SHP77 treated with DMSO at 0.1 percent for 48 hours (cell line): ENCODE measurements around the gene FTO.

Experiments
- DNase-seq: peaks from one replicate; lab custom pipeline; 2025; lab: John Stamatoyannopoulos, UW

The FTO gene

DNA sequence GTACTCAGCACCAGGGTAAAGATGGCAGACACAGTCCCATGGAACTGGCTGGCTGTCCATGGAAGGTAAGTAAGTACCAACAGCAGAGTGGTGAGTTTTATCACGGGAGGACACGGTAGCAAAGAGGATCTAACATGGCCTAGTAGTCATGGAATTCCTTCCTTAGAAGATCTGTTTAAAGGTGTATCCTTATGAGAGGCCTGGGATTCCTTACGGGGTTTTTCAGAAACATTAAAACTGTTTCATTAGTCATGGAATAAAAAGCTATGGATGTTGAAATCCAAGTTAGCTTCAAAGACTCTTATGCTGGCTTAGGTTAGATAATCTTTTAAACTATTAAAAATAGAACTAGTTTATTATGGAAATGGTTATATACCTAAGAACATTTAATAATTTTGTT lies 7.4 kb downstream of the FTO start:
- DNase-seq, result no peak

DNA sequence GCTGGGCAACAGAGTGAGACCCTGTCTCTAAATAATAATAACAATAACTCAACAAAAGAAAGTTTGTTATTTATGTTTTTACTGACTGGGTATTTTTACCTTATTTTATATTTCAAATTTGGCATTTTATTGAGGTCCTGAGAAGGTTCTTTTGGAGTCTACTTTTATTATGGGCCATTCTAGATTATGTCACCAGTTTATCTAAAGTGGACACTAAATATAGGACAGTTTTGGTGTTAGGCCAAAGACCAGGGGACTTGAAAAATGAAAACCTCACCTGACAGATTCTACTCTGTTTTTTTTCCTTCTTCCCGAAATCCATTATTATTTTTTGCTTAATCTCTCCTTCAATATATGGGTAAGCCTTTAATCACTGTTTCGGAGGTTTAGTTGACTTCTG lies 8.1 kb downstream of the FTO start:
- no peak for DNase-seq

DNA sequence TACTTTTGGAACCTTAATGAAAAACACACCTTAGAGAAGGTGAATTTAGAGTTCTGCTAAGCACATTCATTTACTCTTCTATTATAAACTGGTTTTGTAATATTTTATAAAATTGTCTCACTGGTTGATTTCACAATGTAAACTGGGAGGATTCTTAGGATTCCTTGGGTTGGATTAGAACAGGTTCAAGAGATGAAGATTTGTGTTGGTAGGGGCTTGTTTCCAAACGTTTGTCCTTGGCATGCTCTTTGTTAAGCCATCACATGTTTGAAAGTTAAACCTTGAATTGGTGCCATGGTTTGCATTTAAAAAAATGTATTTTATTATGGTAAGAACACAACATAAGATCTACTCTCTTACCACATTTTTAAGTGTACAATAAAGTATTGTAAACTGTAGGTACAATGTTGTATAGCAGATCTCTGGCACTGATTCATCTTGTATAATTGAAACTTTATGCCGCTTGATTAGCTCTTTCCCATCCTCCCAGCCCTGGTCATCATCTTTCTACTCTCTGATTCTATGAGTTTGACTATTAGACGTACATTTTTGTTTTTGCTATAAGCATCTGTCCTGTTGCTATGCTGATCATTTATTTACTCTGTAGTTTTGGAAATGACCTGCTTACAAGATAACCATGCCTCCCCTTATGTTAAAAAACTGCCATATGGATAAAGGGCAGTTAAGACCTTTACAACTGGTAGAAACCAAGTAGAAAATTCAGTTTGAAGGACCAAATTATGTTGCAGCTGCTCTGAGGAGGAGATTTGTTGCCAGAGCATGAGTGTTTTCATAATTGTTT lies 9.6 kb downstream of the FTO start:
- no peak for DNase-seq

DNA sequence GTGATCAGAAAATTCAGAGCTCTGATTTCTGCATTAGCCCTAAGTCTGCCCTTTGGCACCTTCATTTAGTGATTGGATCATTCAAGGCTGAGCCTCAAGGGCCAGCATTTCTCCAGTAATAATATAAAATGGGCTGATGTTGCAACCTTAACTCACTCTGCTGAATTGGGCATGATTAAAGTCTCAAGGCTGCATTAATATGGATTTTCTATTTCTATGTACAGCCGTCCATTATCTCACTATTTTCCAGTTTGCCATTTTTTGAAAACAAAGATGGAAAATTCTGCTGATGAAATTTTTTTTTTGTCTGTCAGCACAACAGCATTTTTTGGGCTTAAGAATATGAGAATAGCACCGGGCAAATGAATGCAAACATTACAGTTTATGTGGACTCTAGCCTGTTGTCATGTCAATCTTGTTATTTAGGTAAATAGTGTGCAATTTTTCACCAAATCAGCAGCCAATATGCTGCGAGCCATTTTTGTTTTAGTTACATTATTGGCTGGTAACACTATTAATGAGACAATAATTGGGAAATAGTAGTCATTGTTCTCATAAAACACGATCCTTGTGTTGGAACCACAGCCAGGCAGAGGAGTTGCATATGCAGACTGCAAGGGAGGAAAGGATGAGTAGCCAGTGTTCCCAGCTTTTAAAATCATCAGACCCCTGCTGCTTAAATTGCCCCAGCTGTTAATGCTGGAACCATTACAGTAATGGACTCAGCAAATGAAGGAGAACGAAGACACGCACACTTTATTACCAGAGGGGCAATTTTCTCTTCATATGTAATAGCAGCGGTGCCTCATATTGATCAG lies 10.5 kb downstream of the FTO start:
- DNase-seq, result no peak

DNA sequence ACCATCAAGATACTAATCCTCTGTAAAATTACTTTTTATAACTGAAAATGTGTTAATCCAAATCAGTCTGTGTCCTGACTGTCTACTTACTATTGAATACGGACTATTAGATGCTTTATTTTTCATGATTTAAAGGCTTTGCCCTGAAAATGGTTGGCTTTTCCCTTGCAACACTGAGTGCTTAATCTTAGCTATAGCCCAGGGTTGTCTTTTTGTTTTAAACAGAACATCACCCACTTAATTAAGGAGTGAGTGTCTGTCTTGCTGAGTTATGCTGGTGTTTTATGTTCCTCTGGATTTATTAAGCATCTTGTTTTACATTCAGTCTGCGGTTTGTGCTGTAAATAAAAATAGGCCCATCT lies 11.0 kb downstream of the FTO start:
- DNase-seq, result no peak

DNA sequence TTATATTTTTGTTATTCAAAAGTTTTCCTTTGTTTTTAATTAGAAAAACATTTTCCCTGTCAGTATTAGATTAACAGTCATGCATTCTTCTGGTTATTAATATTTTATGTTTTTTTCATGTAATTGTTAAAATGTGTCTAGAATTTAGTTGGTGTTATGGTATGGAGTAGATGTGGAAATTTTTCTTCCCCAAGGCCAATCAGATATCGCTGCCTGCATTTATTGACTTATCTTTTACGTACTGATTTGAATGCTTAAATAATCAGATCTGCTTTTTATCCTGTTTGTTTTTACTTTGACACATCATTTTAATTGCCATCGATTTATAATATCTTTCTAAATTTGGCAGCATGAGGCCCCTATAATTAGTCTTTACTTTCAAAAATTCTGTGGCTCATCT lies 13.6 kb downstream of the FTO start:
- no peak for DNase-seq

DNA sequence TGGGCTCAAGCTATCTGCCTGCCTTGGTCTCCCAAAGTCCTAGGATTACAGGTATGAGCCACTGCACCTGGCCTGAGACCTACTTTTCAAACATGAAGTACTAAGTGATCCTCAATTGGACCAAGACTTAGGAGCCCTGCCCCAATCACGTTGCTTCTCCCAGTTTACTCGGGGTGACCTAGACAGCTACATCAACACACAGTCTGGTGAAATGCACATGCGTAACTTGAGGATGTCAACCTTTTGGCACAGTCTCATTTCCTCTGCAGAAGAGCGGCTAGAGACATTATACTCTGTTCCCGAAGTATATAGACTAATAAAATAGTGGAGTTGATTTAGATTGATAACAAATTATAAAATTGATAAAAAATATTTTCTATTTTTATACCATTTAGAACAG lies 17.1 kb downstream of the FTO start:
- DNase-seq, result no peak

DNA sequence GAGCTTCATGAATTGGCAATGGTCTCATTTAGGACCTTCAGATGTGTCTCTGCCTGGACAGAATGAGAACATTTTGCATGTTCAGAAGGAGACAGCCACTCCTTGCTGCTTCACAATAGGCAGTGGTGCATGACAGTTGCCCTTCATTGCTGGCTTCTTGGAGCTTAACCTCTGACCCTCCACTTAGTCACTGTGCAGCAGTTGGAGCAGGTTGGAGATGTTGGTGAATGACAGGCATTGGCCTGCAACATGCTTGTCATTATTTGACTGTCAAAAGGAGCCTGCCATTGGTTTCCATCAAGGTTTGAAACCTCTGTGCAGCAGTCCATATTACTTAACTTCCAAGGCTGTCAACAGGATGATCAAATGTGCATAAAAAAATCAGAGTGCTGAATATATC lies 22.7 kb downstream of the FTO start:
- DNase-seq, result no peak

DNA sequence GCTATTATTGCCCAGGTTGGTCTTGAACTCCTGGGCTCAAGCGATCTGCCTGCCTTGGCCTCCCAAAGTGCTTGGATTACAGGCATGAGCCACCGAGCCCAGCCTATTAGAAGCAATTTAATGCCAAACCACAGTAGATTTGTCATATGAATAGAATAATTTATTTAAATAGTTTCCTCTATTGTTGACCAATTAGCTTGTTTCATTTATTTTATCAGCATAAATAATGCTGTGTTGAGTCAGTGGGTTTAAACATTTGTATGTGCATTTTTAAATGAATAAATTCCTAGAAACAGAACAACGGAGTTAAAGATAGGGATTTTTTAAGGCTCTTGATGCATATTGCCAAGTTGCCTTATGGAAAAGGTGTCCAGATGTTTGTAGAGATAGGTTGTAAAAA lies 26.7 kb downstream of the FTO start:
- no peak for DNase-seq

DNA sequence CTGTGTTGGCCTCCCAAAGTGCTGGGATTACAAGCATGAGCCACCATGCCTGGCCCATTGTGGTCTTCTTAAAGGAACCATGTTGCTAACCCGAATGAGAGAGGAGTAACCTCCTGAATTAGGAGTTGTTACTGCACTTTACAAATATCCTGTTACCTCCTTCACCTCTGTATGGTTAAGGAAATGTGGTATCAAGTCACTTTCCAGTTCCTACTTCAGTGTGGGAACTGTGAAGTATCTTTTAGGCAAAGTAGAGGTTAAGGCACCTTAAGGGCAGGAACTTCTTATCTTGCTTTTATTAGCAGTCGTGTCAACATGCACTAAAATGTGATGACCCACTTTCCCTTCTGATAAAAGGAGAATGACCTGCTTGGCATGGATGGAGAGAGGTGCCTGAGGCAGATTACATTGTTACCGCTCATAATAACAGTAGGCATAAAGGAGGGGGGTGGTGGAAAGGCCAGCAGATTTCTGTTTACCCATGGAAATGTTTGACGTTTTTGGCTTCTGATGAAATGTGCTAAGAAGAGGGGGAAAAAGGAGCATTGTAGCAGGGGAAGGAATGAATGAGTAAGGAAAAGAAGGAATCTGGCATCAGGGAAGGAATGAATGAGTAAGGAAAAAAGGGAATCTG lies 28.5 kb downstream of the FTO start:
- no peak for DNase-seq

DNA sequence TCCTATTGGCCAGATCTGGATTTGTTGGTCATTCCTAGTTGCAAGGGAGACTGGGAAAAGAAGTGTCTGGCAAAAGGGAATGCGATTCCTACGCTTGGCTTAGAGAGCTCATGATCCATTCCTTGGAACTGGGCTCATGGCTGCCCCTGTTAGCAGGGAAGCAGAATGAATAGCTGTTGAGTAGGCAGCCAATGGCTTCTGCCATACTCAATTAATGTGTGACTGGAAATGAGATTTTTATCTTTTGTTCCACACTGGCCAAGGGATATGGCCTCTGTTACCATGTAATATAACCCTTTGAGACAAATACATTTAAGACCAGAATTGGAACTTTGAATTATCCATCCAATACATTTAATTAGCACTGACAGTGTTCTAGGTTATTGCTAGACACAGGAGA lies 31.0 kb downstream of the FTO start:
- DNase-seq, result no peak

DNA sequence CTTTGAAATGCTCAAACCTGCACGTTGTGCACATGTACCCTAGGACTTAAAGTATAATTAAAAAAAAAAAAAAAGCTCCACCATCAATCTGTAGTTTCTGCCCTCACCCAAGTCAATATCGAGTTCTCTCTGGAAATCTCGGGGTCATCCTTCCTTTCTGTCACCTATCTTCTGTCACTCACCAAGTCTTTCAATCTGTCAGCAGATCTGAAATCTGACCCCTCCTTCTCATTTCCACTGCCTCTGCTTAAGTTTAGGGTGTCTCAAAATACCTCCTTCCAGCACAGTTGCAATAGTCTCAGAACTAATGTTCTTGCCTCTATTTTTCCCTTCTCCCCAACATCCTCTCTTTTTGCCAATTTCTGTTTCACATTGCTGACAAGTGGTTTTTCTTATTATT lies 32.3 kb downstream of the FTO start:
- no peak for DNase-seq

DNA sequence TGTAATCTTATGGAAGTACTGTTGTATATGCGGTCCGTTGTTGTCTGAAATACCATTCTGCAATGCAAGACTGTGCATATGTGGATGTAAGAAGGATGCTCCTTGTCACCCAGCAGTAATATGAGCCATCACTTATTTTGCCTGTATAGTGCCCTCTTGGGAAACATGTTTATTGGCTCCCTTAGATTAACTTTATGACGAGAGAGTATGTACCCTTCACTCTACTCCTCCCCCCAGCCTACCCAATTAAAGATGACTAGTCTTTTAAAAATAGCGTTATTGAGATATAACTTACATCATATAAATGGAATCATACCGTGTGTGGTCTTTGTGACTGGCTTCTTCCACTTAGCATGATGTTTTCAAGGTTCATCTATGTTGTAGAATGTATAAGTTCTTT lies 33.6 kb downstream of the FTO start:
- no peak for DNase-seq

DNA sequence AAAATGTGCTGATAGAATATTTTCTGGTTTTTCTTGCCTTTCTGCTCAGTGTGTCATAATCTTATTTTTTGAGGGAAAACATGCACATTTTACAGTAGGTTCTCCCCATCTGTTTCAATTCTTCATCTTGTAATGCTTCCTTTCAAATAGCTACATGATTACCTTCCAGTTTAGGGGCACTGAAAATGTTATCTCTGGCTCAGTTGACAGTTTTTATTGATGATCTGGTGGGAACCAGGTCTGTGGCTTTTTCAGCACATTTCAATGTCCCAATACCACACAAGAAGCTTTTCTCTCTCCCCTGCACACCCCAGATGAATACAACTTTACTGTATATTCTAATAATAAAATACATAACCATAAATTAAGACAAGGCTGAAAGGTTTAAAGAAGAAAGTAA lies 36.5 kb downstream of the FTO start:
- DNase-seq, result no peak

DNA sequence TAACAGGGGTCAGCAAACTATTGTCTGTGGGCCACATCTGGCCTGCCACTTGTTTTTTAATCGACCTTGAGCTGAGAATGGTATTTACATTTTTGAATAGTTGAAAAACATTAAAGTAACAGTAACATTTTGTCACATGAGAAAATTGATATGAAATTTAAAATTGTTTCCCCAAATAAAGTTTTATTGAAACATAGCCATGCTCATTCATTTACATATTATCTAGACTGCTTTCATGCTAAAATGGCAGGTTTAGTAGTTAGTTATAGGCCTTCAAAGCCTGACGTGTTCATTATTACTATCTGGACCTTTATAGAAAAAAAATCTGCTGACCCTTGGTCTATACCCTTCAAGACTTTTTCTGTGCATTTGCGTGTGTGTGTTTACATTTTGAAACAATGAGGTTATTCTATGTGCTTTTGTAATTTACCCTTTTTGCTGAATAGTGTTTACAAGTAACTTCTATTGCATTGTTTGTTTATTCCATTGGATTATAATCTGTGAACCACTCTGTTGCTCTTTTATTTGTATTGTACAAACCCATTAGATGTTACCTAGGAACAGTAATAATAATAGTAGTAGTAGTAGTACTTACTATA lies 37.1 kb downstream of the FTO start:
- no peak for DNase-seq

DNA sequence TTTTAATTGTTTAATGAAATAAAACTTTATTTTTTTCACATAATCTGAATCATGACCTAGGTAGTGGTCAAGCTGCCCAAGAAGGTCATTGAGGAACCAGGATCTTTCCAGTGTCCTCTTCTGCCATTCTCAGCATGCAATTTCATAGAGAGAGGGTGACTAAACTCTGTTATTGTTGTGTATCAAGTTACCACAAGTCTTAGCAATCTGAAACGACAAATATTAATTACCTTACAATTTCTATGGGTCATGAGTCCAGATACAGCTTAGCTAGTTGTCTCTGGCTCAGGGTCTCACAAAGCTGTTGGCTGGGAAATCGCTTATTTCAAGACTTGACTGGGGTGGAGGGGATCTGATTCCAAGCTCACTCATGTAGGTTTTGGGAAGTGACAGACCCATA lies 37.6 kb downstream of the FTO start:
- no peak for DNase-seq

DNA sequence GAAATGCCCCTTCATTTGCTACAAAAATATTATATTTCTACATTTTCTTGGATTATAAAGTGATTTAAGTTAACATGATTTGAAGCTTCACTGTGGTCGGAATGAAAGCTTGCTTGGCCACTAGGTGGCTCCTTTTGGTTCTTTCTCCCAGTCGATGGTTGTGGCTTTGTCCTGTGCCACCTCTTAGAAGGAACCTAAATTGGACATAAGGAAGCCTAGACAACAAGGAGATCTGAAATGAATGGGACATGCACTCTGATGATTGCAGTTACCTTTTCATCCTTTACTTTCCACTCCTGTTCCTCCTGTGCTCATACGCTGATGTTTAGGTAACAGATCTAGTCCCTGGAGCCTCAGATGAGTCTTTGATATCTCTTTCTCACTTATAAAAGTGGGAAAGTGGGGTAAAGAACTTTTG lies 39.2 kb downstream of the FTO start:
- DNase-seq, result no peak

DNA sequence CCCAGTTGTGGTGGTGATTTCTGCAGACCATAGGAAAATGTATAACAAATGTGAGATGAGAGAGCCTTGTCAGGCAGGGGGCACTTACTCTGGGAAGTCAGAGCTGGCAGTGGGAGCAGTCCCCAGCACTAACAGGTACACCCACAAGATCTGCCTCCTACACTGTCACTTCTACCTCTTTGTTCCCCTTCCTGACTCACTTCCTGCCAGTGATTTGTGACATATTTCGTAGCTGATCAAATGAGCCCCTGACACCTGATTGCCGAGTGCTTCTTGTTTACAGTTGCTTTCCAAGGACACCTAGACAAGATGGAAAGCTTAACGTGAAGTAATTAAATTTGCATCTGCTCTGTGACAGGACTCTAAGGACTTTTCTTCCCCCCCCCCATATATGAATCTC lies 40.5 kb downstream of the FTO start:
- no peak for DNase-seq

DNA sequence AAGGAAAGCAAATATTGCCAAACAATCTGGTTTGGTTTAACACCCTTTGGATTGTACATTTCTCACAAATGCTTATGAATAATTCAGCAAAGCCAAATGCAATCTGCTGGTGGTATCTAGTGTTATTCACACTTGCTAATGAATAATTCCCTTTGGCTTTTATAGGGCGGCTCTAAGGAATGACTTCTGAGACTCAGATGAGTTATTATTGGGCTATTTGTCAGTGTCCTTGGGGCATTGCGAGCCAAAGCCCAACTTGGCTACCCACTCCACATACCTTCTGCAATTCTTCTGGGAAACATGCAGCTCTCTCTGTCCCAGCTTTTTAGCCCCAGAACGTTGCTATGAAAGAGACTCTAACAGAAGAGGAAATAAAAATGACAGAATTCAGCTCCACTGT lies 41.1 kb downstream of the FTO start:
- no peak for DNase-seq

DNA sequence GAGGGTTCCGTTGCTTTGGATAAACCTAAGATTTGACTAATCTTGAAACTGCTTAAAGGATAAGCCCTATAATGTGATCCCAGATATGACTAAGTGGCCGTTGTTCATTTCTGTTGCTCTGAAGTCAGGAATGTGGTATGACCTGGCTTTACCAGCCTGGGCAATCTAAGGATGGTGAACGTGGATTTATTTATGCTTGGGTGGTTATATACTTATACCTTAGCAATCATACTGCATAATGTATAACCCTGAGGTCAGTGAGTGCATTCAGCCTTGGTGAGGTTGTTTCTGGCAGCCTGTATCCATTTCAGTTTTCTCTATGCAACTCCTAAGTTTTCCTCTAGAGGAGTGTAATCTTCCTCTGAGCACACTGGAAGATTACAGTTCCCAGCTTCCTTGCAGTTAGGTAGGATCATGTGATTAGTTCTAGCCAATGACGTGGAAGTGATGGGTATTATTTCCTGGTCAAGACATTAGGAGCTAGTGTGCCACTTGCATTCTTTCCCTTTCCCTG lies 41.9 kb downstream of the FTO start:
- DNase-seq, result no peak

DNA sequence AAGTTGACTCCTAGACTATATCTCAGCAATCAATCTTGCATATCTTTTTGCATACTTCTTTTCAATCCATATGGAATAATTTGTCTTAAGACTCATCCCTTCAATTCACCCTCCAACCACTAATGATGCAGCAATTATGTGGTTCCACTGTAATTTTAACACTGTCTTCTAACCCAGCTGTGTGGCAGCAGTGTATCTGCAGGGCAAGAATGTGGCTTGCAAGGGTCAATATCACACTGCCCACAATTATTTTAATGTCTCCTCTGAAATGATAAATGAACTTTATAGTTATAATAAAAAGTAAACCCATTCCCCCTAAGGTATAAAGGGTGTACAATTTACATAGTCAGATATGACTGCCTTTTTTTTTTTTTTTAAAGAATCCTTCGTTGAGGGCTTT lies 48.6 kb downstream of the FTO start:
- no peak for DNase-seq

DNA sequence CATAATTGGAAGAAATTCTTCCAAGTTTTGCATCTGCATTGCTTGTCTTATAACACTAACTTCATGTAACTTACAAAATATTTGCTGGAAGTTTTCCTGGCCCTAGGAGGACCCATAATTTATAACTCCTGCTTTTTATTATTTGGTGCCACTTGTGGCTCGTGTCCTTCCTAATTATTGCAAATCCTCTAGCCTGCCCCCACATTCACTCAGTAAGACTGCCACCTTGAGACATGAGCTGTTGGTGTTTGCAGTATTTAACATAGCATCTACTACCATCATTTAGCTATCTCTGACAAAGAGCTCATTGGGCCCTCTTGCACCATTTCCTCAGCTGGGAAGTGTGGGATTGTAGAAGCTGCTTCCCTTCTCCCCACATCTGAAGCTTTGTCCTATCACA lies 49.5 kb downstream of the FTO start:
- no peak for DNase-seq
